ENCODE measurements around the gene PREB. TPM values are rescaled to one million over a fixed set of nuclear protein-coding genes. Genes with fewer than 3 reads are reported as not detected.

PREB gene
- total RNA-seq, 2 donors from 2014 or later, result 50.5 to 53.5 TPM

DNA sequence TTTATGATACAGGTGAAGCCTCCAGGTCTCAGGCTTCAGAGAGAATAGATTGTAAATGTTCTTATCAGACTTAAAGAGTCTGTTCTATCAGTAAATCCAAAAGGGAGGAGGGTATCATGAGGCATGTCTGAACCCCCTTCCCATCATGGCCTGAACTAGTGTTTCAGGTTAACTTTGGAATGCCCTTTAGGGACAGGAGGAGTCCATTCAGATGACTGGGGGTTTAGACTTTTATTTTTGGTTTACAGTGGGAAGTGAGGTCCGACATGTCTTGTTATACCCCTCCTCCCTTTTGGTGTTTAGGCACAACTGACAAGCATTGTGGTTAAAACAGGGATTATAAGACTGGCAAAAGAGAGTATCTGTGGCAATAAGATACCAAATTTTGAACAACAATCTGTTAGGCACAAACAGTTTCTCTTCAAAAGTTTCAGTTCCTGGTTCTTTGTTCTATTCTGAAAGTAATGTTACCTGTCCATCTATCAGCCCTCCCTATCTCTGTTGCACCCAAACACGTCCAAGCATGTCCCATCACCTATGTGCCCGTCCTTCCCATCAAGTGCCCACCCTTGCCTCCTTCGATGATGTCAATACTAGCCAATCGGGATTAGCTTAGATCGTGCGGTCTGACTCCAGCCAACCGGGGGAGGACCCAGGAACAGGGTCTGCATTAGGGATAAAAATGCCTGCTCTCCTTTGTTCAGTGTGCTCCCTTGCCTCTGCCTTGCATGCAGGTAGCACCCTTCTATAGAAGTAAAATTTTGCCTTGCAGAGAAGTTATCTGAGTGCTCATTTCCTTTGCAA lies 30.7 kb upstream of the PREB start:
- Mint-ChIP-seq H3K36me3 (ENCODE audit: low read depth) (no peaks in the 10 kb centered on the region), H3K9me3 (no peaks in the 10 kb centered on the region), H3K4me1 (no peaks in the 10 kb centered on the region), H3K4me3 (no peak overlapping the region), H3K27ac (no peak overlapping the region), H3K27me3 (ENCODE audit: insufficient read depth) (peaks cover 3% of the 10 kb centered on the region)
- Histone ChIP-seq H3K9ac (ENCODE audit: extremely low read depth, low read length, poor library complexity, severe bottlenecking) (no peak overlapping the region), H3K36me3 (ENCODE audit: control insufficient read depth, insufficient read depth, low read length) (no peaks in the 10 kb centered on the region), H3K27me3 (ENCODE audit: control insufficient read depth, insufficient read depth, low read length, poor library complexity, severe bottlenecking) (peaks cover 2% of the 10 kb centered on the region), H3K4me3 (ENCODE audit: low read length) (no peak overlapping the region), H3K27ac (ENCODE audit: low read depth, low read length) (no peak overlapping the region), H3K4me1 (ENCODE audit: control insufficient read depth, insufficient read depth, low read length) (no peaks in the 10 kb centered on the region), H3K9me3 (ENCODE audit: control insufficient read depth, low read length) (no peaks in the 10 kb centered on the region)
- TF ChIP-seq, protein P1, sequence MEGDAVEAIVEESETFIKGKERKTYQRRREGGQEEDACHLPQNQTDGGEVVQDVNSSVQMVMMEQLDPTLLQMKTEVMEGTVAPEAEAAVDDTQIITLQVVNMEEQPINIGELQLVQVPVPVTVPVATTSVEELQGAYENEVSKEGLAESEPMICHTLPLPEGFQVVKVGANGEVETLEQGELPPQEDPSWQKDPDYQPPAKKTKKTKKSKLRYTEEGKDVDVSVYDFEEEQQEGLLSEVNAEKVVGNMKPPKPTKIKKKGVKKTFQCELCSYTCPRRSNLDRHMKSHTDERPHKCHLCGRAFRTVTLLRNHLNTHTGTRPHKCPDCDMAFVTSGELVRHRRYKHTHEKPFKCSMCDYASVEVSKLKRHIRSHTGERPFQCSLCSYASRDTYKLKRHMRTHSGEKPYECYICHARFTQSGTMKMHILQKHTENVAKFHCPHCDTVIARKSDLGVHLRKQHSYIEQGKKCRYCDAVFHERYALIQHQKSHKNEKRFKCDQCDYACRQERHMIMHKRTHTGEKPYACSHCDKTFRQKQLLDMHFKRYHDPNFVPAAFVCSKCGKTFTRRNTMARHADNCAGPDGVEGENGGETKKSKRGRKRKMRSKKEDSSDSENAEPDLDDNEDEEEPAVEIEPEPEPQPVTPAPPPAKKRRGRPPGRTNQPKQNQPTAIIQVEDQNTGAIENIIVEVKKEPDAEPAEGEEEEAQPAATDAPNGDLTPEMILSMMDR (conservative IDR thresholded peaks at IDR 0.05), result no peak
- no peak for DNase-seq
- WGBS, 2 experiments (ENCODE audit: insufficient coverage in 1 of 2, insufficient read length in 1 of 2), result 91 to 94% methylated on average over 8 of the region's 8 CpGs

DNA sequence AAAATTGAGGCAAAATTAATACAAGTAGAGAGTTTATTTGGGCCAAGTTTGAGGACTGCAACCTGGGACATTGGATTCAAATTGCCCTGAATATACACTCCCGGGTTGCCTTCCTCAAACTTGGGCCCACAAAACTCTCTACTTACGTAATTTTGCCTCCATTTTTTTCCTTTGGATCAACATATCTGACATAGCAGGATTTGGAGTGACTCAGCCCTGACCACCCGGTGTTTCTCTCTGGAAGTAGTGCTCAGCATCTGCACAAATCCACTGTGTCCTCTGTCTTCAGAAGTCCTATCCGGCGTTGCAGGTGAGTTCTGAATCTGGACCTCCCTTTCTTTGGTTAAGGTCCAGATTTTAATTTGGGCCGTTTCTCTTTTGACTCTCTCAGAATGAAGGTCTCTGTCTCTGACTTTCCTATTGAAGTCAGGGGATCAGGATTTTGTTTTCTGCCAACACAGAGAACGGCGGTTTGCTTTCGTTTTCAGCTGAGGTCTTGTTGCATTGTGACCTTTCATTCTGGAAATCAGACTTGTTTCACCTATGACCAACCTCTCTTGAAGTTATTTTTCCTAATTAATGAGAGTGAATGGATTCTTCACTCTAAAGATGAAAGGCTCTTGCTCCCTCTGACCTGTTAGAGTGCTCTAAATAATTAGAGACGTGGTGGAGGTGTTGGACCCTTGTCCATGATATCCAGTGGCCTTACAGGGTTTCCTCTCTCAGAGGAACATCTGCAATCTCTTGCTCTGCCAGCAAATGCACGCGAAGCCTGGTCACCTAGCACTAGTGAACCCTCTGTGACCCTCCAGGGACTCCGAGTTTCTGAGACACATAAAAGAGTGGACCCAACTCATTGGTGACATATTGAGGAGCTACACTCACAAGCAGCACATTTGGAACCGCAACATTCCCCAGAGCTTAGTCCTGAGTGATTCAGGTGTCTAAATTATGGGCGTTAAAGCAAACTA lies 28.0 kb upstream of the PREB start:
- no peaks in the 10 kb centered on the region for H3K27me3 ChIP-seq (ENCODE audit: control insufficient read depth, insufficient read depth, low read length, poor library complexity, severe bottlenecking)
- no peaks in the 10 kb centered on the region for H3K9me3 ChIP-seq (ENCODE audit: control insufficient read depth, low read length)
- no peak overlapping the region for H3K9ac ChIP-seq (ENCODE audit: extremely low read depth, low read length, poor library complexity, severe bottlenecking)
- no peaks in the 10 kb centered on the region for H3K36me3 Mint-ChIP-seq (ENCODE audit: low read depth)
- no peaks in the 10 kb centered on the region for H3K9me3 Mint-ChIP-seq
- TF ChIP-seq, protein P1 (conservative IDR thresholded peaks at IDR 0.05), result no peak
- no peak overlapping the region for H3K27ac ChIP-seq (ENCODE audit: low read depth, low read length)
- H3K27ac Mint-ChIP-seq, result no peak overlapping the region
- no peak overlapping the region for H3K4me3 ChIP-seq (ENCODE audit: low read length)
- H3K4me1 Mint-ChIP-seq, result peaks cover 8% of the 10 kb centered on the region
- H3K4me1 ChIP-seq (ENCODE audit: control insufficient read depth, insufficient read depth, low read length), result no peaks in the 10 kb centered on the region
- no peaks in the 10 kb centered on the region for H3K36me3 ChIP-seq (ENCODE audit: control insufficient read depth, insufficient read depth, low read length)
- 90 to 92% methylated on average over 12 to 15 of the region's 15 CpGs for WGBS, 2 experiments (ENCODE audit: insufficient coverage in 1 of 2, insufficient read length in 1 of 2)
- peaks cover 3% of the 10 kb centered on the region for H3K27me3 Mint-ChIP-seq (ENCODE audit: insufficient read depth)
- DNase-seq, result no peak
- no peak overlapping the region for H3K4me3 Mint-ChIP-seq

DNA sequence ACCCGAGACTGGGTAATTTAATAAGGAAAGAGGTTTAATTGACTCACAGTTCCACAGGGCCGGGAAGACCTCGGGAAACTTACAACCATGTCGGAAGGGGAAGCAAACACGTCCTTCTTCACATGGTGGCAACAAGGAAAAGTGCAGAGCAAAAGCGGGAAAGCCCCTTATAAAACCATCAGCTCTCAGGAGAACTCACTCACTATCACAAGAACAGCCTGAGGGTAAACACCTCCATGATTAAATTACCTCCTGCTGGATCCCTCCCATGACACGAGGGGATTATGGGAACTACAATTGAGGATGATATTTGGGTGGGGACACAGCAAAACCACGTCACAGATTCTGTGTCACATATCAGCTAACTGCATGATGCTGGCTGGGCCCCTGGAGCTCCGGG lies 25.8 kb upstream of the PREB start:
- Histone ChIP-seq H3K27ac (ENCODE audit: low read depth, low read length) (no peak overlapping the region), H3K9me3 (ENCODE audit: control insufficient read depth, low read length) (no peaks in the 10 kb centered on the region), H3K36me3 (ENCODE audit: control insufficient read depth, insufficient read depth, low read length) (no peaks in the 10 kb centered on the region), H3K27me3 (ENCODE audit: control insufficient read depth, insufficient read depth, low read length, poor library complexity, severe bottlenecking) (no peaks in the 10 kb centered on the region), H3K9ac (ENCODE audit: extremely low read depth, low read length, poor library complexity, severe bottlenecking) (no peak overlapping the region), H3K4me1 (ENCODE audit: control insufficient read depth, insufficient read depth, low read length) (no peaks in the 10 kb centered on the region), H3K4me3 (ENCODE audit: low read length) (no peak overlapping the region)
- Mint-ChIP-seq H3K4me1 (peaks cover 8% of the 10 kb centered on the region), H3K27ac (no peak overlapping the region), H3K9me3 (no peaks in the 10 kb centered on the region), H3K4me3 (no peak overlapping the region), H3K36me3 (ENCODE audit: low read depth) (no peaks in the 10 kb centered on the region), H3K27me3 (ENCODE audit: insufficient read depth) (peaks cover 3% of the 10 kb centered on the region)
- no peak for DNase-seq
- TF ChIP-seq, protein P1 (conservative IDR thresholded peaks at IDR 0.05), result no peak
- 70 to 89% methylated on average over 4 to 9 of the region's 9 CpGs for WGBS, 2 experiments (ENCODE audit: insufficient coverage in 1 of 2, insufficient read length in 1 of 2)
